Stimulated activated CD4-positive, alpha-beta T cell treated with anti-CD3 and anti-CD28 coated beads, Interleukin-15, amount 100 ng/mL, for 24 hours (primary cell): ENCODE measurements around the gene SLC22A23.
A peak's percentile ranks its signal among the peaks of the same experiment; 100 is the strongest.

Experiments used
- DNase-seq: peaks from one replicate; pipeline ENCODE4 v3.0.0-alpha.2; 2020

SLC22A23 gene

GRCh38 chr6:3329393-3330051 lies 127.3 kb downstream of the SLC22A23 start:
- DNase-seq = no peak

- DNase-seq = no peak
These were observed 128.1 kb downstream of the SLC22A23 start for GRCh38 chr6:3328796-3329195.

- DNase-seq = no peak
These were observed 128.7 kb downstream of the SLC22A23 start for GRCh38 chr6:3328145-3328544.

- DNase-seq = no peak
These were observed 129.4 kb downstream of the SLC22A23 start for GRCh38 chr6:3327403-3327802.

GRCh38 chr6:3326981-3327380 lies 129.9 kb downstream of the SLC22A23 start:
- no peak for DNase-seq

- no peak for DNase-seq
These were observed 130.5 kb downstream of the SLC22A23 start for GRCh38 chr6:3326184-3326971.

- no peak for DNase-seq
These were observed 131.6 kb downstream of the SLC22A23 start for GRCh38 chr6:3325210-3325609.

- peak; percentile 28 for DNase-seq
These were observed 132.4 kb downstream of the SLC22A23 start for GRCh38 chr6:3324262-3324942.

GRCh38 chr6:3323696-3324261 lies 133.1 kb downstream of the SLC22A23 start:
- no peak for DNase-seq

GRCh38 chr6:3323148-3323547 lies 133.7 kb downstream of the SLC22A23 start:
- DNase-seq = no peak

- DNase-seq = no peak
These were observed 134.4 kb downstream of the SLC22A23 start for GRCh38 chr6:3322366-3322890.

GRCh38 chr6:3321875-3322274 lies 135.0 kb downstream of the SLC22A23 start:
- no peak for DNase-seq

- DNase-seq = no peak
These were observed 135.8 kb downstream of the SLC22A23 start for GRCh38 chr6:3321042-3321441.

GRCh38 chr6:3320238-3320811 lies 136.5 kb downstream of the SLC22A23 start:
- DNase-seq = no peak

GRCh38 chr6:3319610-3320200 lies 137.1 kb downstream of the SLC22A23 start:
- DNase-seq = no peak

GRCh38 chr6:3318821-3319540 lies 137.9 kb downstream of the SLC22A23 start:
- no peak for DNase-seq

GRCh38 chr6:3318226-3318625 lies 138.6 kb downstream of the SLC22A23 start:
- peak; percentile 75 for DNase-seq

- no peak for DNase-seq
These were observed 139.1 kb downstream of the SLC22A23 start for GRCh38 chr6:3317741-3318211.

GRCh38 chr6:3316818-3317217 lies 140.0 kb downstream of the SLC22A23 start:
- no peak for DNase-seq

GRCh38 chr6:3316331-3316730 lies 140.5 kb downstream of the SLC22A23 start:
- no peak for DNase-seq

GRCh38 chr6:3315841-3316240 lies 141.0 kb downstream of the SLC22A23 start:
- DNase-seq = no peak
